ENCODE measurements around the gene SPIRE1. TPM values are rescaled to one million over a fixed set of nuclear protein-coding genes. Genes with fewer than 3 reads are reported as not detected.
A peak's percentile ranks its signal among the peaks of the same experiment; 100 is the strongest.

The SPIRE1 gene
- total RNA-seq, 2 donors from 2014 or later: 1.9 to 2.3 TPM

DNA sequence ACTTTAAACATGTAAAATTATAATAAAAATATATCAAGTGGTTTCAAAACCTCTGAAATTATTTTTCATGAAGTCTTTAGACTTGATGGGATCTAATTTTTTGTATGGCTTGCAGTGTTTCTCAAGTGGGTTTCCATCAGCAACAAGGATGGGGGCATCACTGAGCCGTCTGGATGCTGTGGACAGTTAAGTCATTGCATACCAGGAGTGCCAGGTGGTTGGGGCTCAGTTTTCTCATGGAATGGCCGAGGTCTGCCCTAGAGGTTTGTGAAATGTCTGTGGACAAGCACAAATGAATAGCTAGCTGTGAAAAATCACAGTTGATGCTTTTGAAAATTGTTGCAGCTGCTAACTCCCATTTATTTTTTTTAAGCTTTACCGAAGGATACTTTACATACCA, 248.4 kb downstream of the SPIRE1 start:
- ATAC-seq (no peak), DNase-seq (ENCODE audit: low spot score in 2 of 2) (no peak)
- Mint-ChIP-seq H3K27ac (no peak overlapping the region), H3K36me3 (no peaks in the 10 kb centered on the region), H3K9me3 (no peaks in the 10 kb centered on the region)

- no peak overlapping the region for H3K27ac Mint-ChIP-seq
- no peaks in the 10 kb centered on the region for H3K9me3 Mint-ChIP-seq
- ATAC-seq: peak in 1 of 2 donors; percentile 4
- DNase-seq (ENCODE audit: low spot score in 2 of 2): no peak
- no peaks in the 10 kb centered on the region for H3K36me3 Mint-ChIP-seq
Observed at GRCh38 chr18:12408247-12408869, 249.5 kb downstream of the SPIRE1 start.

DNA sequence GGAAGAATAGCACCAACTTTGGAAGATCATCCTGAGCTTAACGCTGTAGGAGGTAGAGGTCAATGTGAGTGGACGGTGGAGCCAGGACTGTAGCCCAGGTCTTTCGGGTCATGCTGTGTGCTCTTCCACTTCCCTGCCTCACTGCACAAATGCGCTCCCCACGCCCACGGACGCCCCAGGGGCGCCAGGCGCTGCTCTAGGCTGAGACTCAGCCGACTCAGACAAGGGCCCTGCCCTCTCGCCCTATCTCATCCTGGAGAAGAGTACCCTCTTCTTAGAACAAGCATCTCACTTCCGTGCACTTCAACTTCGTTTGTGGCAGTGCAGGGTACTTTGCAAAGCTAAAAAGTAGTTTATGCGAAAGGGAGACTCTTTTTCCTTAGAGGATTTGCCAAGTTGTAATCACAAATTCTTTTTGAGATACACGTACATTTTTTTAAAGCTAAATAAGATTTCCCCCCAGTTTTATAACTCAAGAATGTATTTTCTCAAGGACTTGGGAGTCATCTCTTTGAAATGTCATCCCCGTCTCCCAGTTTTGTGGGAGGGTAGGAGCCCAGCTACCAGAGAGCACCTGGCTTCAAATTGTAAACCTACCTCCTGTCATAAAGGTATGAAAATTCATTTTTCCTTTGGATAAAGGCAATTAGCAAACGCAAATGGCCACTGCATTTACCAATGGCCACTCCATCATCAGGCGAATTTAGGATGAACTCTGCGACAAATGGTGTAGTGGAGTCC, 251.4 kb downstream of the SPIRE1 start:
- Mint-ChIP-seq H3K9me3 (no peaks in the 10 kb centered on the region), H3K27ac (no peak overlapping the region), H3K36me3 (no peaks in the 10 kb centered on the region)
- DNase-seq (ENCODE audit: low spot score in 2 of 2) (no peak), ATAC-seq (no peak)

- Mint-ChIP-seq H3K9me3 (no peaks in the 10 kb centered on the region), H3K27ac (no peak overlapping the region), H3K36me3 (no peaks in the 10 kb centered on the region)
- no peak for ATAC-seq
- DNase-seq (ENCODE audit: low spot score in 2 of 2): no peak
Observed at GRCh38 chr18:12405066-12405465, 252.8 kb downstream of the SPIRE1 start.

GRCh38 chr18:12403601-12404506, 254.1 kb downstream of the SPIRE1 start:
- Mint-ChIP-seq H3K9me3 (no peaks in the 10 kb centered on the region), H3K27ac (no peak overlapping the region), H3K36me3 (no peaks in the 10 kb centered on the region)
- ATAC-seq (no peak), DNase-seq (ENCODE audit: low spot score in 2 of 2) (no peak)

- ATAC-seq (peak in 1 of 2 donors; percentile 26), DNase-seq (ENCODE audit: low spot score in 2 of 2) (no peak)
- Mint-ChIP-seq H3K27ac (no peak overlapping the region), H3K9me3 (no peaks in the 10 kb centered on the region), H3K36me3 (no peaks in the 10 kb centered on the region)
Observed at GRCh38 chr18:12401881-12402280, 256.0 kb downstream of the SPIRE1 start.

GRCh38 chr18:12399231-12399630, 258.7 kb downstream of the SPIRE1 start:
- Mint-ChIP-seq H3K9me3 (no peaks in the 10 kb centered on the region), H3K27ac (no peak overlapping the region), H3K36me3 (no peaks in the 10 kb centered on the region)
- DNase-seq (ENCODE audit: low spot score in 2 of 2) (no peak), ATAC-seq (no peak)

DNA sequence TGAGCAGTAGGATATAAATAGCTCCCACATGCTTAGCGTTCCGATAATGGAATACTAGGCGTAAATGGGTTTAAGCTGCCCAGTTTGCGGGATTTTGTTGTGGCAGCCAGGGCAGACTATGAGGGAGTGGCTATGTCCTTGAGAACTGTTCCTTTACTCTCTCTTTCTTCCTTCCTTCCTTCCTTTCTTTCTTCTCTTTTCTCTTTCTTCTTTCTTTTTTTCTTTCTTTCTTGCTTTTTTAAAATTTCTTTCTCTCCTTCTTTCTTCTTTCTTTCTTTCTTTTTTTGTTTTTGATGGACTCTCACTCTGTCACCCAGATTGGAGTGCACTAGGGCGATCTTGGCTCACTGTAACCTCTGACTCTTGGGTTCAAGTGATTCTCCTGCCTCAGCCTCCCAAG, 259.3 kb downstream of the SPIRE1 start:
- H3K9me3 Mint-ChIP-seq: no peaks in the 10 kb centered on the region
- H3K27ac Mint-ChIP-seq: no peak overlapping the region
- DNase-seq (ENCODE audit: low spot score in 2 of 2) (no peak), ATAC-seq (no peak)
- H3K36me3 Mint-ChIP-seq: no peaks in the 10 kb centered on the region

DNA sequence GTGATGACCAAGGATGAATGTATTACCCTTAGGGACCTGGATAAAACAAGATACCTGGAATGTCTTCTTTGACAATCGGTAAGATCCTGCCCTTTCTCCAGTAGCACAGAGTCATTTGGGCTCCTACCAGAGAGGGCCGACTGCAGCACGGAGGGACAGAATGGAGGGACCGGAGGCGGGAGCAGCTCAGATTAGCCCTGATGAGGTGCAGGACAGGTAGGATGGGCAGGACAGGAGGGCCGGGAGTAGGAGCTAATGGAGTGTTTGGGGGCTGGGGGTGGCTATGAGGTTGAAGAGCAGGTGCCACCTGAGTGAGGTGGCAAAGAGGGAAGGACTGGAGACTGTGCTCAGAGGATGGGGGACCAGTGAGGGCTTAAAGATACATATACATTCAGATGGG, 260.1 kb downstream of the SPIRE1 start:
- ATAC-seq: no peak

DNA sequence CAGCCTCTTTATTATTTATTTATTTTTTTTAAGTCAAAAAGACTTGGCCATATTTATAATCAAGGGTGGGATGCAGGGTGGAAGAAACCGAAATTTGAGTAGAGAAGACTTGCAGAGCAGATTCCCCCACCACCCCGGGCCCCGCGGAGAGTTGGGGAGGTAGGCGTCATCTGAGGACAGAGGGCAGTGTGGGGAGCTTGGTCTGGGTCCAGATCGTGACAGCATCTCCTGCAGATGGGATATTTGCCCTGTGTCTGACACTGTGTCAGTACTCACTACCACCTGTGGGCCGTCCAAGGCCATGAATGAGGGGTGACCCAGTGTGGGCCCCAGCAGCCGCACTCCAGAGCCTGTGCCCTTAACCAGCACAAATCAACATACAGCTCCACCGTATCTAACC, 260.7 kb downstream of the SPIRE1 start:
- ATAC-seq (no peak), DNase-seq (ENCODE audit: low spot score in 2 of 2) (no peak)
- Mint-ChIP-seq H3K36me3 (no peaks in the 10 kb centered on the region), H3K9me3 (no peaks in the 10 kb centered on the region), H3K27ac (no peak overlapping the region)

More for the DNA sequence above, 260.1 kb downstream of the SPIRE1 start:
- no peak overlapping the region for H3K27ac Mint-ChIP-seq
- no peaks in the 10 kb centered on the region for H3K9me3 Mint-ChIP-seq
- no peak for DNase-seq (ENCODE audit: low spot score in 2 of 2)
- no peaks in the 10 kb centered on the region for H3K36me3 Mint-ChIP-seq

Other genes with a start within 250 kb of the SPIRE1 start
- 10 to 100 TPM; 10.9 to 13.2 TPM for gene CEP76, start 44.6 kb upstream of the SPIRE1 start, total RNA-seq
- gene PSMG2, start 44.9 kb upstream of the SPIRE1 start, total RNA-seq: 100 to 1,000 TPM in 1 of 2 donors, 10 to 100 TPM in 1; 60.4 to 120 TPM
- 10 to 100 TPM; 57.0 to 69.9 TPM for gene PTPN2, start 226.1 kb upstream of the SPIRE1 start, total RNA-seq